ENCODE results near the gene OR4C3.

DNA sequence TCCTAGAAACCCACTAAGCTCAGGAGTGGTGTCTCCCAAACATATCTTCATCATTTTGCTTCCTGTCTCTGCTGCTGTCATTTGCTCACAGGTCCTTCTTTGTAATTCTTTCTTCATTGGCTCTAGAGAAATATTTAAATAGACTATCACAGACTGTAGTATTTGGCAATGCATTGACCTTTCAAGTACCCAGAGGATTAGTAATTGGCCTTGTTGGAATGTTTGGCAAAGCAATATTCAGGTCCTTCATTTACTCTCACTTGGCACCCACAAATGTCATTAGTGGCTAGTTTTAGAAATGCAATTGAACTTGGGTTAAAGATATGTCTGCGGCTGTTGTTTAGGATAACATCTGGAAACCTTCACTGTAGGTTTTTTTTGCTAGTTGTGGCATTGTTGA is 30.0 kb downstream of the OR4C3 start:
- no peak for TF ChIP-seq EZH2 (IDR thresholded peaks at IDR 0.05; ENCODE audit: insufficient read depth, low read length)
- TF ChIP-seq, protein P1, sequence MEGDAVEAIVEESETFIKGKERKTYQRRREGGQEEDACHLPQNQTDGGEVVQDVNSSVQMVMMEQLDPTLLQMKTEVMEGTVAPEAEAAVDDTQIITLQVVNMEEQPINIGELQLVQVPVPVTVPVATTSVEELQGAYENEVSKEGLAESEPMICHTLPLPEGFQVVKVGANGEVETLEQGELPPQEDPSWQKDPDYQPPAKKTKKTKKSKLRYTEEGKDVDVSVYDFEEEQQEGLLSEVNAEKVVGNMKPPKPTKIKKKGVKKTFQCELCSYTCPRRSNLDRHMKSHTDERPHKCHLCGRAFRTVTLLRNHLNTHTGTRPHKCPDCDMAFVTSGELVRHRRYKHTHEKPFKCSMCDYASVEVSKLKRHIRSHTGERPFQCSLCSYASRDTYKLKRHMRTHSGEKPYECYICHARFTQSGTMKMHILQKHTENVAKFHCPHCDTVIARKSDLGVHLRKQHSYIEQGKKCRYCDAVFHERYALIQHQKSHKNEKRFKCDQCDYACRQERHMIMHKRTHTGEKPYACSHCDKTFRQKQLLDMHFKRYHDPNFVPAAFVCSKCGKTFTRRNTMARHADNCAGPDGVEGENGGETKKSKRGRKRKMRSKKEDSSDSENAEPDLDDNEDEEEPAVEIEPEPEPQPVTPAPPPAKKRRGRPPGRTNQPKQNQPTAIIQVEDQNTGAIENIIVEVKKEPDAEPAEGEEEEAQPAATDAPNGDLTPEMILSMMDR (IDR thresholded peaks at IDR 0.05; ENCODE audit: insufficient read depth, low read depth, low read length) = no peak

All from astrocyte (in vitro differentiated cells and primary cell).